GM12878 (cell line): ENCODE measurements around the gene NEUROG2. TPM values are rescaled to one million over a fixed set of nuclear protein-coding genes. Genes with fewer than 3 reads are reported as not detected.

Experiments used
- ATAC-seq: fragments of 200-7000 bp; cut with Tn5 transposase; 3 replicates; pipeline ENCODE4 v1.9.1; 2020; ENCODE audit warnings: mild to moderate bottlenecking, moderate library complexity
- BruUV-seq: library from RNA; stranded (reverse); fragments of 400-500 nt; replicated peaks from 2 replicates; lab custom pipeline; 2021; lab: Mats Ljungman, UMichigan
- CTCF ChIA-PET: fragments of 300-600 bp; sonication (Branson Sonifier 250); formaldehyde crosslinking; extraction: SDS; loops from one replicate; lab custom pipeline; 2021; ENCODE audit warnings: inconsistent platforms; lab: Yijun Ruan, JAX
- POLR2A ChIA-PET: fragments of 350-600 bp; formaldehyde crosslinking; extraction: SDS; loops from one replicate; lab custom pipeline; 2021; ENCODE audit warnings: inconsistent platforms; lab: Charles Lee
- RAD21 ChIA-PET: fragments of 300-600 bp; sonication (Branson Sonifier 250); formaldehyde crosslinking; loops from one replicate; lab custom pipeline; 2023; ENCODE audit warnings: antibody characterized with exemption; ENCODE audit not compliant: unreplicated experiment; lab: Charles Lee
- SMC1A ChIA-PET: fragments of 300-600 bp; sonication (Branson Sonifier 250); formaldehyde crosslinking; loops from one replicate; lab custom pipeline; 2023; ENCODE audit not compliant: unreplicated experiment, uncharacterized antibody; lab: Charles Lee
- DNase-seq: peaks from one replicate; pipeline ENCODE4 v3.0.0-alpha.2; 2011; ENCODE audit warnings: low read depth, low spot score
- FAIRE-seq: peaks from 3 replicates; lab custom pipeline; 2011; peaks lifted over from hg19 to GRCh38; lab: Jason Lieb, UNC
- H2AFZ ChIP-seq: 2 replicates; pipeline ENCODE4 v1.6.0; 2011; ENCODE audit warnings: low read depth, low read length, control low read depth; ENCODE audit not compliant: control insufficient read depth
- H3K27ac ChIP-seq: 2 replicates; pipeline ENCODE4 v1.5.1; 2011; ENCODE audit warnings: control low read depth; ENCODE audit not compliant: control insufficient read depth, insufficient read depth
- H3K27me3 ChIP-seq, 2 experiments: replicated peaks in 1 of 2; 2 replicates each; pipeline versions ENCODE4 v1.6.0 to v1.6.1; 2011; ENCODE audit warnings: low read length in 1 of 2; ENCODE audit not compliant: control insufficient read depth in 2 of 2, insufficient read depth in 2 of 2
- H3K36me3 ChIP-seq, 2 experiments: 2 replicates each; pipeline ENCODE4 v1.5.1; 2011; ENCODE audit warnings: low read length in 1 of 2; ENCODE audit not compliant: control insufficient read depth in 2 of 2, insufficient read depth in 2 of 2
- H3K4me1 ChIP-seq: 2 replicates; pipeline ENCODE4 v1.6.1; 2011; ENCODE audit warnings: mild to moderate bottlenecking, low read length, moderate library complexity, mixed read lengths; ENCODE audit not compliant: control insufficient read depth, insufficient read depth
- H3K4me2 ChIP-seq: 2 replicates; pipeline ENCODE4 v1.6.0; 2011; ENCODE audit warnings: control low read depth; ENCODE audit not compliant: control insufficient read depth, insufficient read depth
- H3K4me3 ChIP-seq: fragments of 200-600 bp; sonication (generic); 2 replicates; pipeline ENCODE4 v1.5.1; 2016
- H3K79me2 ChIP-seq: 2 replicates; pipeline ENCODE4 v1.6.0; 2011; ENCODE audit warnings: low read length; ENCODE audit not compliant: control insufficient read depth, insufficient read depth
- H3K9ac ChIP-seq: 2 replicates; pipeline ENCODE4 v1.8.0; 2011; ENCODE audit warnings: low read length, control low read depth, mixed read lengths; ENCODE audit not compliant: control insufficient read depth, insufficient read depth
- H3K9me3 ChIP-seq: replicated peaks from 3 replicates; pipeline ENCODE4 v1.5.1; 2011; ENCODE audit warnings: mild to moderate bottlenecking, low read length; ENCODE audit not compliant: control insufficient read depth, insufficient read depth
- H4K20me1 ChIP-seq: 2 replicates; pipeline ENCODE4 v1.6.0; 2011; ENCODE audit not compliant: control insufficient read depth, insufficient read depth
- BHLHE40 ChIP-seq, 2 experiments: fragments of 450-650 bp in 1 of 2; IDR thresholded peaks; 2 replicates each; pipeline ENCODE4 v1.6.1; 2011 to 2017; ENCODE audit warnings: low read depth in 2 of 2, borderline replicate concordance in 1 of 2, improper control_type of control experiment in 1 of 2, low read length in 1 of 2, mild to moderate bottlenecking in 1 of 2
- CEBPZ ChIP-seq: fragments of 150-350 bp; IDR thresholded peaks from 2 replicates; pipeline ENCODE4 v1.6.1; 2016; ENCODE audit warnings: low read depth, low read length
- CHD4 ChIP-seq: fragments of 200-600 bp; sonication (generic); IDR thresholded peaks from 2 replicates; pipeline ENCODE4 v1.6.1; 2016; ENCODE audit warnings: mild to moderate bottlenecking
- CREM ChIP-seq: IDR thresholded peaks from 2 replicates; pipeline ENCODE4 v1.6.1; 2014; ENCODE audit warnings: antibody characterized with exemption, low read depth
- HDAC6 ChIP-seq: fragments of 200-600 bp; sonication (generic); IDR thresholded peaks from one replicate; pipeline ENCODE4 v1.8.0; 2017; ENCODE audit warnings: antibody characterized with exemption; ENCODE audit not compliant: unreplicated experiment
- IRF5 ChIP-seq: fragments of 450-650 bp; IDR thresholded peaks from 2 replicates; pipeline ENCODE4 v1.6.1; 2017; ENCODE audit warnings: borderline replicate concordance
- LARP7 ChIP-seq: fragments of 450-650 bp; IDR thresholded peaks from 2 replicates; pipeline ENCODE4 v1.6.1; 2017; ENCODE audit warnings: mild to moderate bottlenecking
- RAD51 ChIP-seq: fragments of 450-650 bp; IDR thresholded peaks from 2 replicates; pipeline ENCODE4 v1.6.1; 2016; ENCODE audit warnings: moderate library complexity, mild to moderate bottlenecking, inconsistent platforms
- RBBP5 ChIP-seq: fragments of 200-600 bp; sonication (generic); conservative IDR thresholded peaks from 2 replicates; pipeline ENCODE4 v1.6.1; 2016
- SMARCA5 ChIP-seq: fragments of 450-650 bp; IDR thresholded peaks from 2 replicates; pipeline ENCODE4 v1.6.1; 2017; ENCODE audit warnings: mild to moderate bottlenecking
- TBL1XR1 ChIP-seq: IDR thresholded peaks from 2 replicates; pipeline ENCODE4 v1.6.1; 2012; ENCODE audit warnings: low read depth, low read length, improper control_type of control experiment
- YY1 ChIP-seq: IDR thresholded peaks from 2 replicates; pipeline ENCODE4 v1.6.1; 2011; ENCODE audit warnings: low read depth, mild to moderate bottlenecking, low read length
- ZSCAN29 ChIP-seq: fragments of 450-650 bp; IDR thresholded peaks from 2 replicates; pipeline ENCODE4 v1.6.1; 2017; ENCODE audit warnings: mild to moderate bottlenecking, moderate library complexity
- WGBS: methylation state at CpG from one replicate; pipeline ENCODE4 v1.1.6; 2016; ENCODE audit warnings: low lambda C conversion rate; ENCODE audit not compliant: insufficient replicate concordance, insufficient coverage; ENCODE audit errors: missing lambda C conversion rate; 5-methylcytosine and 5-hydroxymethylcytosine counted together
- in situ Hi-C: fragments of 300-500 bp; cut with MboI; formaldehyde crosslinking; loops from 9 replicates; pipeline ENCODE4 v1.14.3; 2018; ENCODE audit warnings: mixed read lengths
- intact Hi-C: fragments of 100-400 bp; cut with micrococcal nuclease; formaldehyde crosslinking; loops from one replicate; pipeline ENCODE4 v1.14.2; 2022; ENCODE audit not compliant: unreplicated experiment
- polyA plus RNA-seq, 11 experiments: library from polyadenylated mRNA; depleted of rRNA in 4 of 11; unstranded in 6 of 11; stranded (reverse) in 5 of 11; fragments of >200 nt; fragmentation: Nextera tagmentation in 4 of 11; fragmentation: Illumina TruSeq in 1 of 11; extraction: Ambion mirVana in 4 of 11; extraction: Trizol in 1 of 11; gene quantifications; 1 replicate in 1 of 11; 2 replicates in 10 of 11; pipeline versions ENCODE4 v1.2.1 to v1.2.3, GENCODE V29; 2011 to 2016; ENCODE audit warnings: inconsistent platforms in 2 of 11, missing spikeins in 2 of 11, low read depth in 1 of 11
- total RNA-seq, 4 experiments: library from RNA; depleted of rRNA in 3 of 4; stranded (reverse); fragments of >200 nt in 3 of 4; fragmentation: Illumina TruSeq in 1 of 4; extraction: Trizol in 1 of 4; gene quantifications; 2 replicates each; pipeline versions ENCODE4 v1.2.1 to v1.2.3, GENCODE V29; 2013 to 2021
- TF ChIP-seq, protein P1 (sequence below): IDR thresholded peaks from 2 replicates; pipeline ENCODE4 v1.6.1; 2011; ENCODE audit warnings: mild to moderate bottlenecking, low read depth, low read length, moderate library complexity; ENCODE audit not compliant: insufficient replicate concordance
- TF ChIP-seq, protein P2 (sequence below): IDR thresholded peaks from 2 replicates; pipeline ENCODE4 v1.6.1; 2012; ENCODE audit warnings: low read depth, low read length, improper control_type of control experiment

NEUROG2 gene
- total and polyA plus RNA-seq, 10 of the 15 experiments (the other 5 are each of a cell fraction or from before 2014, with no cell fraction given): 0.53 to 3.3 (median 1.1) TPM

DNA sequence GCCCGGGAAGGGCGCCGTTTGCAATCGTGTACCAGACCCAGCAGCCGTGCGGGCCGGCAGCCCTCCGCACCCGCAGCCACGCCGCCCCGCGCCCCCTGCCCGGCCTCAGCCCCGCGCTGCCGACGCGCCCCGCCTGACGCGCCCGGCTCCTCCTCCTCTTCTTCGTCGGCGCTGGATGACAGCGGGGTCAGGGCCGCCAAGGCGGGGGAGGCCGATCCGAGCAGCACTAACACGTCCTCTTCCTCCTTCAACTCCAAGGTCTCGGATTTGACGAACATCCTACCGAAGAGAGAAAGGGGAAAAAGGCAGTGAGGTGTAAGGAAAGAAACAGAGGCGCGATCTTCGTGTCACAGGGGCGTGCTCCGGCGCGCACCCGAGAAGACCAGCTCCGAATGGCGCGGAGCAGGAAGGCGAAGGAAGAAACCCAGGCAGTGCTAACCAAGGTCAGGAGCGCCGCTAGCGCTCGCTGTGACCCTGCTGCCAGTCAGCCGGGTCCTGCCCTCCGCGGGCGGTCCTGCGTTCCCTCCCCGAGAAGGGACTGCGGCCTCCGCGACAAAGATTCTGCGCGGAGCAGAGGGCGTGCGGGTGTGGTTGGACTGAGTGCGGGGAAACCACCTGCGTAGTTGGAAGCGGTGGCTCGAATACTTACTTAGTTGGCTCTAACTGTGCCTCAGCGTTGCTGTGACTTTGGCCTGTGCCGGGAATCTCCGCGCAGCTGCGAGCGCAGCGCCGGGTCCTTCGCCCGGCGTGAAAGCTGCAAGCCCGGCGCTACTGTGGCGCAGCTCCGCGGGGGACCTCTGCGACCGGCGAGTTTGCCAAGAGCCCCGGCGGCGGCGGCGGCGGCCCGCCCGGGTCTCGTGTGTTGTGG lies 548 bp downstream of the NEUROG2 start:
- Histone ChIP-seq H3K27me3 (peaks cover 5 to 15% of the 10 kb centered on the region in 2 experiments), H3K79me2 (no peaks in the 10 kb centered on the region), H3K4me2 (peak overlapping the region; percentile 87), H3K36me3 (no peaks in the 10 kb centered on the region), H3K9ac (peak overlapping the region; percentile 45), H3K27ac (peak overlapping the region; percentile 57), H2AFZ (peak overlapping the region; percentile 85), H3K4me3 (peak overlapping the region; percentile 80), H4K20me1 (no peaks in the 10 kb centered on the region), H3K9me3 (no peaks in the 10 kb centered on the region; the same call in 2 of the 3 replicates), H3K4me1 (peaks cover 4% of the 10 kb centered on the region; the same call in 1 of the 2 replicates)
- ChIA-PET RAD21 (interaction anchor here (0.5 to 4.1 kb wide), 12 partner anchors 10 to 416 kb away, joined by 3 to 38 read pairs (median 10); partner anchors contain the start of gene TIFA), SMC1A (interaction anchor here (0.7 to 10.6 kb wide), 9 partner anchors 89 to 414 kb away, joined by 3 to 124 read pairs (median 3); no protein-coding TSS in a partner anchor), POLR2A (interaction anchor here (1.1 to 4.6 kb wide), 8 partner anchors 197 to 241 kb away, joined by 3 to 55 read pairs (median 9); partner anchors contain the start of genes ALPK1 and TIFA), CTCF (interaction anchor here (0.9 to 13.9 kb wide), 10 partner anchors 9 to 283 kb away, joined by 3 to 221 read pairs (median 5); partner anchors contain the start of gene AP1AR)
- 2% methylated on average over 85 of the region's 96 CpGs for WGBS
- FAIRE-seq (no peak), ATAC-seq (peak; percentile 65), DNase-seq (no peak)
- BruUV-seq: no TSS peak
- in situ Hi-C loops: no loop called here
- intact Hi-C loops: no loop called here
- TF ChIP-seq LARP7: peak; percentile 55; the same call in 1 of the 2 replicates
- 0 out of 2 replicates have a peak, but pooled peaks have one; percentile 24 for TF ChIP-seq ZSCAN29
- TF ChIP-seq IRF5: 0 out of 2 replicates have a peak, but pooled peaks have one; percentile 24
- no peak for TF ChIP-seq TBL1XR1
- TF ChIP-seq BHLHE40 (IDR thresholded peaks at IDR 0.05; ENCODE audit: borderline replicate concordance in 1 of 2, low read depth in 2 of 2, low read length in 1 of 2): peak in 1 of 2 experiments; percentile 89; a peak in 3 of 4 replicates
- TF ChIP-seq YY1: peak; percentile 59; the same call in 1 of the 2 replicates
- TF ChIP-seq SMARCA5: 0 out of 2 replicates have a peak, but pooled peaks have one; percentile 52
- TF ChIP-seq, protein P1, sequence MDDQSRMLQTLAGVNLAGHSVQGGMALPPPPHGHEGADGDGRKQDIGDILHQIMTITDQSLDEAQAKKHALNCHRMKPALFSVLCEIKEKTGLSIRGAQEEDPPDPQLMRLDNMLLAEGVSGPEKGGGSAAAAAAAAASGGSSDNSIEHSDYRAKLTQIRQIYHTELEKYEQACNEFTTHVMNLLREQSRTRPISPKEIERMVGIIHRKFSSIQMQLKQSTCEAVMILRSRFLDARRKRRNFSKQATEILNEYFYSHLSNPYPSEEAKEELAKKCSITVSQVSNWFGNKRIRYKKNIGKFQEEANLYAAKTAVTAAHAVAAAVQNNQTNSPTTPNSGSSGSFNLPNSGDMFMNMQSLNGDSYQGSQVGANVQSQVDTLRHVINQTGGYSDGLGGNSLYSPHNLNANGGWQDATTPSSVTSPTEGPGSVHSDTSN: peak; percentile 5
- TF ChIP-seq RAD51: no peak
- TF ChIP-seq CREM: peak; percentile 92
- TF ChIP-seq RBBP5: peak; percentile 87; the same call in 1 of the 2 replicates
- no peak for TF ChIP-seq CEBPZ
- TF ChIP-seq HDAC6: peak; percentile 43
- TF ChIP-seq CHD4: no peak
- TF ChIP-seq, protein P2, sequence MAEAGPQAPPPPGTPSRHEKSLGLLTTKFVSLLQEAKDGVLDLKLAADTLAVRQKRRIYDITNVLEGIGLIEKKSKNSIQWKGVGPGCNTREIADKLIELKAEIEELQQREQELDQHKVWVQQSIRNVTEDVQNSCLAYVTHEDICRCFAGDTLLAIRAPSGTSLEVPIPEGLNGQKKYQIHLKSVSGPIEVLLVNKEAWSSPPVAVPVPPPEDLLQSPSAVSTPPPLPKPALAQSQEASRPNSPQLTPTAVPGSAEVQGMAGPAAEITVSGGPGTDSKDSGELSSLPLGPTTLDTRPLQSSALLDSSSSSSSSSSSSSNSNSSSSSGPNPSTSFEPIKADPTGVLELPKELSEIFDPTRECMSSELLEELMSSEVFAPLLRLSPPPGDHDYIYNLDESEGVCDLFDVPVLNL: no peak
